H1 (cell line): Measurements from ENCODE around the gene PPFIBP2. TPM values are rescaled to one million over a fixed set of nuclear protein-coding genes. Genes with fewer than 3 reads are reported as not detected.

Experiments used
- CTCF ChIA-PET: fragments of 300-600 bp; sonication (Branson Sonifier 250); formaldehyde crosslinking; loops from one replicate; lab custom pipeline; 2021; ENCODE audit not compliant: partially characterized antibody; lab: Charles Lee
- POLR2A ChIA-PET: fragments of 300-600 bp; sonication (Branson Sonifier 250); formaldehyde crosslinking; loops from one replicate; lab custom pipeline; 2021; ENCODE audit warnings: inconsistent platforms; ENCODE audit not compliant: partially characterized antibody; lab: Charles Lee
- DNase-seq, 2 experiments: peaks; one replicate each; pipeline versions ENCODE4 v3.0.0 to v3.0.0-alpha.2; 2010 to 2022; ENCODE audit warnings: low spot score in 2 of 2, low read depth in 1 of 2, mixed read lengths in 1 of 2
- FAIRE-seq: peaks from 2 replicates; lab custom pipeline; 2011; peaks lifted over from hg19 to GRCh38; lab: Jason Lieb, UNC
- H2AFZ ChIP-seq: 2 replicates; pipeline ENCODE4 v1.8.1; 2012; ENCODE audit warnings: low read length, inconsistent platforms
- H2AK5ac ChIP-seq: 2 replicates; pipeline ENCODE4 v1.6.1; 2013; ENCODE audit warnings: low read depth, low read length
- H2BK120ac ChIP-seq: replicated peaks from 2 replicates; pipeline ENCODE3; 2013; ENCODE audit warnings: low read depth, low read length, inconsistent platforms
- H2BK12ac ChIP-seq: 2 replicates; pipeline ENCODE4 v1.6.1; 2013; ENCODE audit warnings: low read depth, low read length
- H2BK15ac ChIP-seq: 2 replicates; pipeline ENCODE4 v1.6.1; 2013; ENCODE audit warnings: low read length
- H2BK20ac ChIP-seq: 2 replicates; pipeline ENCODE4 v1.6.1; 2013; ENCODE audit warnings: low read length
- H2BK5ac ChIP-seq: 2 replicates; pipeline ENCODE4 v1.6.1; 2013; ENCODE audit warnings: low read depth, low read length
- H3K14ac ChIP-seq: 2 replicates; pipeline ENCODE4 v1.6.1; 2013; ENCODE audit warnings: inconsistent platforms; ENCODE audit not compliant: insufficient read length
- H3K18ac ChIP-seq: 2 replicates; pipeline ENCODE4 v1.6.1; 2013; ENCODE audit warnings: low read length; ENCODE audit errors: extremely low read depth
- H3K23ac ChIP-seq: 2 replicates; pipeline ENCODE4 v1.6.1; 2013; ENCODE audit warnings: inconsistent platforms; ENCODE audit not compliant: insufficient read length
- H3K23me2 ChIP-seq: 2 replicates; pipeline ENCODE4 v1.6.1; 2013; ENCODE audit warnings: low read depth, low read length
- H3K27ac ChIP-seq: 2 replicates; pipeline ENCODE4 v1.6.1; 2011; ENCODE audit warnings: low read depth, low read length, inconsistent platforms
- H3K27me3 ChIP-seq, 4 experiments: replicated peaks in 1 of 4; 1 replicate in 1 of 4; 2 replicates in 3 of 4; pipeline versions ENCODE4 v1.6.1 to v1.8.1; 2011 to 2013; ENCODE audit warnings: low read length in 3 of 4, mild to moderate bottlenecking in 3 of 4, inconsistent platforms in 2 of 4, mixed read lengths in 2 of 4, moderate library complexity in 1 of 4; ENCODE audit not compliant: control insufficient read depth in 3 of 4, insufficient read depth in 3 of 4; ENCODE audit errors: extremely low read depth in 1 of 4
- H3K36me3 ChIP-seq, 4 experiments: 2 replicates each; pipeline versions ENCODE4 v1.6.1 to v1.8.1; 2011 to 2013; ENCODE audit warnings: mild to moderate bottlenecking in 4 of 4, low read length in 3 of 4, moderate library complexity in 2 of 4, control low read depth in 1 of 4, inconsistent platforms in 1 of 4; ENCODE audit not compliant: insufficient read depth in 4 of 4, control insufficient read depth in 2 of 4
- H3K4ac ChIP-seq: replicated peaks from 2 replicates; pipeline ENCODE3; 2013; ENCODE audit warnings: low read length, low read depth, mixed read lengths, inconsistent platforms; ENCODE audit not compliant: insufficient read length
- H3K4me1 ChIP-seq, 4 experiments: replicated peaks in 1 of 4; 1 replicate in 1 of 4; 2 replicates in 3 of 4; pipeline versions ENCODE4 v1.6.1 to v1.8.1; 2011 to 2013; ENCODE audit warnings: low read length in 3 of 4, inconsistent platforms in 2 of 4, mixed read lengths in 1 of 4; ENCODE audit not compliant: insufficient read depth in 4 of 4, control insufficient read depth in 3 of 4
- H3K4me2 ChIP-seq, 2 experiments: 2 replicates each; pipeline versions ENCODE4 v1.6.1 to v1.8.1; 2011 to 2013; ENCODE audit warnings: low read depth in 2 of 2, low read length in 2 of 2, control low read depth in 1 of 2, inconsistent platforms in 1 of 2, mild to moderate bottlenecking in 1 of 2; ENCODE audit not compliant: insufficient read depth in 1 of 2
- H3K4me3 ChIP-seq, 4 experiments: fragments of 200-600, 300-600 bp in 1 of 4; sonication (generic), shearing (Covaris generic), sonication (Bioruptor Twin) in 1 of 4; 2 replicates each; pipeline versions ENCODE4 v1.5.1 to v1.8.1; 2011 to 2016; ENCODE audit warnings: low read length in 4 of 4, low read depth in 3 of 4, control low read depth in 2 of 4, inconsistent platforms in 2 of 4, mild to moderate bottlenecking in 2 of 4, mixed read lengths in 1 of 4, moderate library complexity in 1 of 4; ENCODE audit not compliant: insufficient read depth in 2 of 4; ENCODE audit errors: extremely low read depth in 1 of 4
- H3K56ac ChIP-seq: replicated peaks from 2 replicates; pipeline ENCODE3; 2013; ENCODE audit warnings: low read depth, mild to moderate bottlenecking, mixed read lengths, low read length, inconsistent platforms; ENCODE audit not compliant: insufficient read length
- H3K79me1 ChIP-seq: 2 replicates; pipeline ENCODE4 v1.6.1; 2013; ENCODE audit warnings: low read depth, low read length, control low read depth
- H3K79me2 ChIP-seq, 2 experiments: 2 replicates each; pipeline versions ENCODE4 v1.6.1 to v1.8.1; 2012 to 2013; ENCODE audit warnings: low read length in 2 of 2, mild to moderate bottlenecking in 2 of 2, inconsistent platforms in 1 of 2; ENCODE audit not compliant: insufficient read depth in 2 of 2, control insufficient read depth in 1 of 2
- H3K9ac ChIP-seq, 4 experiments: replicated peaks in 1 of 4; 1 replicate in 1 of 4; 2 replicates in 3 of 4; pipeline versions ENCODE4 v1.6.1 to v1.8.1; 2011 to 2013; ENCODE audit warnings: low read depth in 3 of 4, low read length in 3 of 4, control low read depth in 2 of 4, mild to moderate bottlenecking in 2 of 4, moderate library complexity in 2 of 4, inconsistent platforms in 1 of 4; ENCODE audit errors: extremely low read depth in 1 of 4
- H3K9me3 ChIP-seq, 2 experiments: 2 replicates each; pipeline versions ENCODE4 v1.6.1 to v1.8.1; 2012 to 2013; ENCODE audit warnings: mild to moderate bottlenecking in 2 of 2, moderate library complexity in 2 of 2, control low read depth in 1 of 2, inconsistent platforms in 1 of 2, low read depth in 1 of 2, low read length in 1 of 2, mixed read lengths in 1 of 2; ENCODE audit not compliant: insufficient read depth in 2 of 2
- H4K20me1 ChIP-seq, 2 experiments: replicated peaks in 1 of 2; 2 replicates each; pipeline versions ENCODE3 to v1.8.1; 2011 to 2013; ENCODE audit warnings: inconsistent platforms in 2 of 2, low read length in 2 of 2, mild to moderate bottlenecking in 1 of 2; ENCODE audit not compliant: insufficient read depth in 2 of 2, control insufficient read depth in 1 of 2
- H4K5ac ChIP-seq: 2 replicates; pipeline ENCODE4 v1.6.1; 2013; ENCODE audit warnings: low read length, low read depth, mixed read lengths, inconsistent platforms; ENCODE audit not compliant: insufficient read length
- H4K8ac ChIP-seq: 2 replicates; pipeline ENCODE4 v1.8.0; 2013; ENCODE audit warnings: mild to moderate bottlenecking, moderate library complexity, low read length, inconsistent platforms; ENCODE audit not compliant: insufficient read depth; ENCODE audit errors: extremely low read depth
- H4K91ac ChIP-seq: replicated peaks from 2 replicates; pipeline ENCODE3; 2013; ENCODE audit warnings: low read length, mixed read lengths, inconsistent platforms; ENCODE audit not compliant: insufficient read length
- BACH1 ChIP-seq: IDR thresholded peaks from 2 replicates; pipeline ENCODE4 v1.6.1; 2012; ENCODE audit warnings: low read length, improper control_type of control experiment
- YY1 ChIP-seq: IDR thresholded peaks from 2 replicates; pipeline ENCODE4 v1.6.1; 2011; ENCODE audit warnings: low read depth, mild to moderate bottlenecking, low read length
- WGBS, 2 experiments: shearing (Covaris generic) in 1 of 2; methylation state at CpG; one replicate each; pipeline versions ENCODE4 v1.1.6 to v1.1.7; 2013 to 2015; ENCODE audit warnings: low lambda C conversion rate in 2 of 2, mixed read lengths in 2 of 2, inconsistent platforms in 1 of 2, low coverage in 1 of 2, missing lambda C conversion rate in 1 of 2; ENCODE audit not compliant: insufficient replicate concordance in 2 of 2, insufficient coverage in 1 of 2, insufficient read length in 1 of 2; ENCODE audit errors: extremely low coverage in 1 of 2, missing lambda C conversion rate in 1 of 2; 5-methylcytosine and 5-hydroxymethylcytosine counted together
- polyA plus RNA-seq, 7 experiments: library from polyadenylated mRNA; depleted of rRNA in 3 of 7; stranded (reverse) in 5 of 7; unstranded in 2 of 7; fragments of >200 nt in 5 of 7; fragments of 200-250 nt in 2 of 7; gene quantifications; 1 replicate in 5 of 7; 2 replicates in 1 of 7; 4 replicates in 1 of 7; pipeline versions ENCODE4 v1.2.1 to v1.2.3, GENCODE V29; 2011 to 2013; ENCODE audit warnings: missing spikeins in 2 of 7, mixed read lengths in 2 of 7
- total RNA-seq: library from RNA; stranded (reverse); fragmentation: NEBNext Ultra II Directional; extraction: Animal tissue kit (Norgen Biotek cat#: 25700); gene quantifications from 2 replicates; pipeline ENCODE4 v1.2.1, GENCODE V29; 2021

Gene PPFIBP2
- total and polyA plus RNA-seq, 2 of the 8 experiments (the other 6 are each of a cell fraction or from before 2014, with no cell fraction given): 5.5 to 9.8 TPM

- no peak overlapping the region for H3K18ac ChIP-seq
- no peaks in the 10 kb centered on the region for H3K36me3 ChIP-seq
- H4K5ac ChIP-seq: no peak overlapping the region
- no peaks in the 10 kb centered on the region for H3K79me1 ChIP-seq
- H4K8ac ChIP-seq: no peak overlapping the region
- no peaks in the 10 kb centered on the region for H3K27me3 ChIP-seq
- H3K56ac ChIP-seq: no peak overlapping the region
- no peak overlapping the region for H4K91ac ChIP-seq
- no peak overlapping the region for H2BK5ac ChIP-seq
- 95% methylated on average over 4 of the region's 4 CpGs; no CpG with 5 or more reads in 1 of the 2 experiments for WGBS, 2 experiments
- H3K23me2 ChIP-seq: no peaks in the 10 kb centered on the region
- no peak overlapping the region for H3K23ac ChIP-seq
- H3K79me2 ChIP-seq: no peaks in the 10 kb centered on the region
- H3K14ac ChIP-seq: no peak overlapping the region
- H2BK15ac ChIP-seq: no peak overlapping the region
- DNase-seq: no peak
- no peak overlapping the region for H3K4me2 ChIP-seq
- POLR2A ChIA-PET: interaction anchor here (0.6 to 3.9 kb wide), 2 partner anchors 13 to 220 kb away, joined by 3 to 14 read pairs; partner anchors contain the start of gene CYB5R2
- H3K9ac ChIP-seq: no peak overlapping the region
- CTCF ChIA-PET: interaction anchor here (0.8 to 5.1 kb wide), 12 partner anchors 9 to 429 kb away, joined by 3 to 35 read pairs (median 4); no protein-coding TSS in a partner anchor
- no peak overlapping the region for H3K4me3 ChIP-seq
- H2BK120ac ChIP-seq: no peak overlapping the region
- H4K20me1 ChIP-seq: no peaks in the 10 kb centered on the region
- H3K4me1 ChIP-seq: peaks cover 0 to 4% (median under 1%) of the 10 kb centered on the region in 4 experiments; a peak in 2 of 7 replicates
- no peak overlapping the region for H2BK12ac ChIP-seq
- no peak for FAIRE-seq
- no peak overlapping the region for H3K27ac ChIP-seq
- no peak overlapping the region for H2AFZ ChIP-seq
- no peak for TF ChIP-seq BACH1
- TF ChIP-seq YY1: 0 out of 2 replicates have a peak, but pooled peaks have one; percentile 15
- no peak overlapping the region for H2BK20ac ChIP-seq
- no peaks in the 10 kb centered on the region for H3K9me3 ChIP-seq
- no peak overlapping the region for H3K4ac ChIP-seq
- no peak overlapping the region for H2AK5ac ChIP-seq
These were observed 173.0 kb downstream of the PPFIBP2 start for GRCh38 chr11:7686761-7687160.
